GM19455 (cell line): ENCODE results near the gene HBS1L.
A peak's percentile ranks its signal among the peaks of the same experiment; 100 is the strongest.
"Not testable (repeated sequence)": the region's sequence is repeated elsewhere in the genome, so short reads cannot be mapped to it uniquely, and the experiment has no call there.

ENCODE experiments used
- ATAC-seq: cut with Tn5 transposase; IDR thresholded peaks from one replicate; pipeline ENCODE4 v1.9.1; 2021; ENCODE audit not compliant: unreplicated experiment

HBS1L gene

DNA sequence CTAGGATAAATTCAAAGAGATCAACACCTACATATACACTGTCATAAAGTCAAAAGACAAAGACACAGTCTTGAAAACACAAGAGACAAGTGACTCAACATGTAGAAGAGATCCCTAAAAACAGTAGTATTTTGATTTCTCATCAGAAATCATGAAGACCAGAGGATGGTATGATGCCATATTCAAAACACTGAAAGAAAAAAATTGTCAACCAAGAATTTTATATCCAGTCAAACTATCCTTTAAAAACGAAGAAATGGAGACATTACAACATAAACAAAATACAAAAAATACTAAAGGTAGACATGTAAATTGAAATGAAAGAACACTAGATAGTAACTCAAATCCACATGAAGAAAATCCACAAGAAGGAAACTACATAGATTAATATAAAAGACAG is 27.3 kb upstream of the HBS1L start:
- no peak for ATAC-seq

GRCh38 chr6:135075018-135075417 is 20.4 kb upstream of the HBS1L start:
- no peak for ATAC-seq

- no peak for ATAC-seq
Observed at GRCh38 chr6:135073756-135074393, 19.3 kb upstream of the HBS1L start.

DNA sequence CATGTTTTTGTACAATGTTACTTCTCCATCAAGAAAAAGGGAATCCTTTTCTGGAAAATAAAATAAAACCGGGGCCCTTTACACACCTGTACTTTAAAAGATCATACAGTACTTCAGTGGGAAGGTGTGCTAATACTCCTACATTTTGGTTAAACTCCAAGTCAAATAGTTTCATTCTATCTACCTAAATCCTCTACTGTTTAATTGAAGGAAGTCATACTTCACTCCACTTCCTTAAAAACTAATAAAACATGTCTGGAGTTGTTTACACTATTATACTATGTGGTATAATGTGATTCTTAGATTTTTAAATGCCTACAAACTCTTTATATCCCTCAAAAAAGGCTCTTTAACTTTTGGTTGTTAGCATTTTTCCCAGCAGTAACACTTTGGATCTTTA is 18.6 kb upstream of the HBS1L start:
- ATAC-seq, result no peak

GRCh38 chr6:135072753-135073152 is 18.1 kb upstream of the HBS1L start:
- ATAC-seq, result no peak

- no peak for ATAC-seq
Observed at GRCh38 chr6:135071541-135071940, 16.9 kb upstream of the HBS1L start.

GRCh38 chr6:135067911-135068310 is 13.3 kb upstream of the HBS1L start:
- ATAC-seq, result no peak

GRCh38 chr6:135066806-135067205 is 12.2 kb upstream of the HBS1L start:
- ATAC-seq, result no peak

DNA sequence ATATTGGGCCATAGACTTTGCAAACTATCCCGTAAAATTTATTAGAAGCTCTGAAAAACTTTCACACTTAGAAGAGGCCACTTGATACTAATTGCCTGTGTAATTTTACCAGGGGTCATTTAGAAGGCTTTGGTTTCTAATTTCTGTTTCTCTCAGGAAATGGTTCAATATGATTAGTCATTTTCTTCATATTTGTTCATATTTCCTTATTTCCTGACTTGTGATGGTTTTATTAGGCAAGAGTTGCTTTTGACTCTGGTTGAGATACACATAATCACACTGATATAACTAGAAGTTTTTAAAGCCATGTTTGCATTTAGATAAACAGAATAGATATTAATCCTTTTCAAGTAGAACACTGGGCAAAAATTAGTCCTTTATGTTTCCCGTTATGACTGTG is 11.8 kb upstream of the HBS1L start:
- no peak for ATAC-seq

DNA sequence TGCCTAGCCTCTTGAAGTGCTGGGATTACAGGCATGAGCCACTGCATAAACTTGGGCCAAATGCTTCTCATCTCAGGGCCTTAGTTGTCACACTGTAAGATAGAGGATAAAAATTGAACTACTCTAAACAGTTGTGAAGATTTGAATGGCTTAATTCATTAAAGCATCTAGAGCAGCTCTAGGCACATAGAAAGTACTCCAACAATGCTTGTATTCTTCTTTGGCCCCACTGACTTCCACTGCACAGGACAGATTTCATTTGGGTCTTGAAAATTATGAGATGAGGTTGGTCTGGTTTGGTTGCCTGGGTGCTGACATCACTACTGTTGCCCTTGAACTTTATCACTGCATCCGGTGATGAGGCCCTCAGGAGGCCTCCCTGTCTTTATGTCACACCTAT is 10.0 kb upstream of the HBS1L start:
- ATAC-seq, result no peak

- no peak for ATAC-seq
Observed at GRCh38 chr6:135063926-135064325, 9.3 kb upstream of the HBS1L start.

- ATAC-seq, result no peak
Observed at GRCh38 chr6:135062735-135063134, 8.1 kb upstream of the HBS1L start.

DNA sequence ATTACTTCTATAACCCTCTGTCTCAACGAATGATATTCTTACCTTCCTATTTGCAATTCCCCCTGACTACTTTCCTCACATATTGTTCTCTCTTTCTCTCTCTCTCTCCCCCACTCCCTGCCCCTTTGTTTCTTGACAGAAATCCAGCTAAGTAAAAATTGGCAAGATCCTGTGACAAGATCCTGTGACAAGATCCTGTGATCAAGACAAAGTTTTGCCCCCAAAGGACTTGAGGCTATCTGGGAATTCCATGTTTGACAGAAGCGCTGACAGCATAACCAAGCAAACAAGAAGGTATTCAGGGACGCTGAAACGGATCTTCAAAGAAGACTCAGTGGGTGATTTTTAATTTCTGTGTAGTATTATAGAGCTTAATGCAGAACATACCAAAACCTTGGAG is 5.5 kb upstream of the HBS1L start:
- ATAC-seq, result no peak

DNA sequence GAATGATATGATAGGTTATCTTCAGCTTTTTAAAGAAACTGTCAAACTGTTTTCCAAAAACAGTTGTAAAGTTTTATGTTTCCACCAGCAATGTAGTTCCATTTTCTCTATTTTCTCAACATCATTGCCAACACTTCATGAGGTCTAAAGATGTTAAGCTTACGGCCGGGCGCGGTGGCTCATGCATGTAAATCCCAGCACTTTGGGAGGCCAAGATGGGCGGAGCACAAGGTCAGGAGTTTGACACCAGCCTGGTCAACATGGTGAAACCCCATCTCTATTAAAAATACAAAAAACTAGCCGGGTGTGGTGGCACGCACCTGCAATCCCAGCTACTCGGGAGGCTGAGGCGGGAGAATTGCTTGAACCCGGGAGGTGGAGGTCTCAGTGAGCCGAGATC is 3.7 kb upstream of the HBS1L start:
- ATAC-seq, result not testable (repeated sequence)

- no peak for ATAC-seq
Observed at GRCh38 chr6:135056632-135057031, 2.0 kb upstream of the HBS1L start.

DNA sequence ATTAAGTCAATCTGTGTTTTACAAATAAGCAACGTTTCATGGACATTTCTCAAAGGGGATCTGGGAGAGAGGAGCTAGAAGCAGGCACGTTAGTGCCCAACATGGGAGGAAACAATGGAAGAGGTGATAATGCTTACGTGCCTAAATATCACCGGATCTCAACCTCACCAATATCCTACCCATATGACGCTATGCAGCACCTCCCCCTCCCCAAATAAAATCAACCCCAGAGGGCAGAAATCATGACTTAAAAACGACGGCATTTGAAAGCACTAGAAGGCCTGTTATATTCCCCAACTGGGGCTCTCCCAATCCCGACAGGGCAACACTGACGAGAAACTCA is 425 bp downstream of the HBS1L start:
- peak; percentile 17 for ATAC-seq

- no peak for ATAC-seq
Observed at GRCh38 chr6:135053406-135053805, 1.2 kb downstream of the HBS1L start.

- no peak for ATAC-seq
Observed at GRCh38 chr6:135052939-135053338, 1.7 kb downstream of the HBS1L start.

- ATAC-seq, result no peak
Observed at GRCh38 chr6:135048915-135049314, 5.7 kb downstream of the HBS1L start.

GRCh38 chr6:135047336-135047735 is 7.3 kb downstream of the HBS1L start:
- no peak for ATAC-seq

DNA sequence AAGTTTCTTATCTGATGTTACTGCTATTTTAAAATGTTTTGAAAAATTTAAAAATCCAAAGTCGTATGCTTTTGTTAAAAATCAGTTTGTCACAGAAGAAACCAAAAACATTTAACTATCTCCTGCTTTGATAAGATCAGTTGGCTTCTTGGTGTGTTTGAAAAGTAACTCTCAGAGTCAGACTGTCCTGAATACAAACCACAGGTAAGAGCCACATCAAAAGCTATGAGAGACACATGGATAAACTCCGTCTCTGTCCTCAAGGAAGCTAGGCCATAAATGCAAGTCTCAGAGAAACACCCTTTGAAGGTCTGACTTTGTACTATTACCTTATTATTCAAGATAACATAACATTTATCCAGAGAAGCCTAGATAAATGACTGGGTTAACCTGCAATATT is 7.7 kb downstream of the HBS1L start:
- no peak for ATAC-seq

DNA sequence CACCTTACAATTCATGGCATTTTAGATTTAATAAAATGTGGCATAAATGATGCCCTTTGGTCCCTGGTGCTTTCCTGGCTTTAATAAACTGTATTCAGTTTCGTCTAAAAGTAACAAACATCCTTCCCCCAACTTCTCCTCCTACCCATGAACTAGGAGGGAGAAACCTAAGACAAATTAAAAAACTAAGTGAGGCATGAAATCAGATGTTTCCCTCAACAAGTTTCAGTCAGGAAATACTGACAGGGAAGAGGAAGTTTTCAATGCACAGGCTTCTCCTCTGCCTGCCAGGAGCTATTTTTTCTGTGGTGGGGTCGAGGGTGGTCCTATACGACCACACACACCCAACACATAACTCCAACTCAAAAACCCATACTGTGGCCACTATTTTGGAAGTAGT is 10.0 kb downstream of the HBS1L start:
- ATAC-seq, result no peak

GRCh38 chr6:135043846-135044245 is 10.8 kb downstream of the HBS1L start:
- ATAC-seq, result no peak

GRCh38 chr6:135043364-135043763 is 11.3 kb downstream of the HBS1L start:
- no peak for ATAC-seq
